ENCODE data around the gene MPV17. TPM values are rescaled to one million over a fixed set of nuclear protein-coding genes. Genes with fewer than 3 reads are reported as not detected.

The MPV17 gene
- 10 to 100 TPM; 56.8 to 88.7 (median 77.1) TPM for total RNA-seq

GRCh38 chr2:27322766-27323595 lies at the start of gene MPV17:
TSS of gene MPV17 (minus strand) at chr2:27323097. CDS start at chr2:27322517, 580 bp downstream.
- TF ChIP-seq, protein P1, sequence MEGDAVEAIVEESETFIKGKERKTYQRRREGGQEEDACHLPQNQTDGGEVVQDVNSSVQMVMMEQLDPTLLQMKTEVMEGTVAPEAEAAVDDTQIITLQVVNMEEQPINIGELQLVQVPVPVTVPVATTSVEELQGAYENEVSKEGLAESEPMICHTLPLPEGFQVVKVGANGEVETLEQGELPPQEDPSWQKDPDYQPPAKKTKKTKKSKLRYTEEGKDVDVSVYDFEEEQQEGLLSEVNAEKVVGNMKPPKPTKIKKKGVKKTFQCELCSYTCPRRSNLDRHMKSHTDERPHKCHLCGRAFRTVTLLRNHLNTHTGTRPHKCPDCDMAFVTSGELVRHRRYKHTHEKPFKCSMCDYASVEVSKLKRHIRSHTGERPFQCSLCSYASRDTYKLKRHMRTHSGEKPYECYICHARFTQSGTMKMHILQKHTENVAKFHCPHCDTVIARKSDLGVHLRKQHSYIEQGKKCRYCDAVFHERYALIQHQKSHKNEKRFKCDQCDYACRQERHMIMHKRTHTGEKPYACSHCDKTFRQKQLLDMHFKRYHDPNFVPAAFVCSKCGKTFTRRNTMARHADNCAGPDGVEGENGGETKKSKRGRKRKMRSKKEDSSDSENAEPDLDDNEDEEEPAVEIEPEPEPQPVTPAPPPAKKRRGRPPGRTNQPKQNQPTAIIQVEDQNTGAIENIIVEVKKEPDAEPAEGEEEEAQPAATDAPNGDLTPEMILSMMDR (IDR thresholded peaks at IDR 0.05; ENCODE audit: low read depth) = no peak

- TF ChIP-seq, protein P1 (IDR thresholded peaks at IDR 0.05; ENCODE audit: low read depth) = no peak
Measured at GRCh38 chr2:27370816-27371620, 48.1 kb upstream of the MPV17 start.

GRCh38 chr2:27370026-27370815 lies 47.3 kb upstream of the MPV17 start, which contains the start of the genes EIF2B4 and SNX17:
TSS of gene EIF2B4 (minus strand) at chr2:27370338. CDS start at chr2:27370314, 24 bp downstream.
TSS of gene SNX17 (plus strand) at chr2:27370616. CDS start at chr2:27370744, 128 bp downstream.
- TF ChIP-seq, protein P1 (IDR thresholded peaks at IDR 0.05; ENCODE audit: low read depth) = no peak

DNA sequence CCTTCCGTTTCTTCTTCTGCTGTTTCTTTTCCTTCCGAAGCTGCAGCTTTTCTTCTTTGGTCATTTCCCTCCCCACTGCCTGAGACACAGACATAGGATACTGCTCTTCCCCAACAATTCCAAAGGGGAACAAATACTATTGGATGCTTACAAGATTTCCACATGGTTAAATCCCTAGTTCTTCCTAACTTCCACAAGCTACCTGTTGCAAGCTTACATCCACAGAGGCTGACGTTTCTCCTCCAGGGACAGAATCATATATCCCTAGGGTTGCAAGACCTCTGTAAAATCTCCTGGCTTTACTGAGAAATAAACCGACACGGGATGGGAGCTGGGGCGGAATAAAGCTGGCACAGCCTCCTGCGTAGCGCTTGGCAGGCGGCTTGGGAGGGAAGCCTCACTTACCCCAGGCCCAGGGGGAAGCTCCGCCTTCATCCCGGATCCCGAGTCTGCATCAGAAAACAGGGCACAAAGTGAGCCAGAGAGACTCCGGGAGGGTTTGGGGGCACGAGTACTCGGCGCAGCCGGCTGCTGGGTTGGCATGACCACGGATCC lies 46.7 kb upstream of the MPV17 start:
- TF ChIP-seq, protein P1 (IDR thresholded peaks at IDR 0.05; ENCODE audit: low read depth) = no peak

DNA sequence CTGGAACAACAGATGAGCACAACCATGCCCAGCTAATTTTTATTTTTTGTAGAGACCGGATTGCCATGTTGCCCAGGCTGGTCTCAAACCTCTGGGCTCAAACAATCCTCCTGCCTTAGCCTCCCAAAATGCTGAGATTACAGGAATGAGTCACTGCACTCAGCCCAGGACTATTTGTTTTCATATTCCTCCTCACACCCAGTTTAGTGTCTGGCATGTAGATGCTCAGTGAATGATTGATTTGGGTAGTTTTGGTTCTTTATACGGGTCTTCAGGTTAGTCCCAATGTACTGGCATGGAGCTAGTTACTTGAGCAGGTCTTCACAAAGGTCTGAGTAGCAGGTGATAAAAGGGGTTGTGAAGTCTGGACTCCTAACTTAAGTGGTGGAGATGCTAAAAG lies 41.0 kb upstream of the MPV17 start:
- TF ChIP-seq, protein P1 (IDR thresholded peaks at IDR 0.05; ENCODE audit: low read depth) = no peak

GRCh38 chr2:27362678-27363420 lies 40.0 kb upstream of the MPV17 start:
- TF ChIP-seq, protein P1 (IDR thresholded peaks at IDR 0.05; ENCODE audit: low read depth) = no peak

All from subcutaneous adipose tissue (tissue), 4 donors.